ENCODE data around the gene CPNE5. TPM values are rescaled to one million over a fixed set of nuclear protein-coding genes. Genes with fewer than 3 reads are reported as not detected.

The CPNE5 gene
- total and polyA plus RNA-seq, 2 donors from 2014 or later = 3.7 to 7.1 TPM

DNA sequence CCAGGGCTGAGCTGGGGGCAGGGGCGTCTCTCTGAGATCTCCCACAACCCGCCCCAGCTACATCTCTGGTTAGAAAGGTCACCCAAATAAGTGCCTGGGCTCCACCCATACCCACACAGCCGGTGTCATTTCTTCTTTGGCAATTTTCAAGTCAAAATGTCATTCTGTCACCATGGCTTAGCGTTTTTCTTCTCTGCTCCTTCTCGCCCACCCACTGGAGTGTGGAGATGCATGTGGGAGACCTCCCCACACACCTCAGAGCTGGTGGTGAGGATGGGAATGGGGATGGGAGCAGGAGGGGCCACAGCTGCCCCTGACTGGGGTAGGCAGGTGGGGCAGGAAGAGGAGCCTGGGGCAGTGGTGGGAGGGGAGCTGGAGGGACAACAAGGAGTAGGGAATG, 63.1 kb downstream of the CPNE5 start:
- intact Hi-C loops (cut with DNase I) = no loop called here
- FAIRE-seq = no peak

GRCh38 chr6:36774331-36774730, 64.9 kb downstream of the CPNE5 start:
- H3K27me3 ChIP-seq (ENCODE audit: control insufficient read depth, insufficient read depth, low read length) = no peaks in the 10 kb centered on the region
- intact Hi-C loops (cut with DNase I) = no loop called here
- no peak overlapping the region for H3K27ac ChIP-seq (ENCODE audit: low read depth in 2 of 2, low read length in 2 of 2)
- no peak for TF ChIP-seq CTCF (IDR thresholded peaks at IDR 0.05; ENCODE audit: borderline replicate concordance, extremely low read depth, insufficient read depth)
- no peak overlapping the region for H3K9ac ChIP-seq (ENCODE audit: low read length in 3 of 3)
- FAIRE-seq (no peak), DNase-seq (no peak)
- no peak overlapping the region for H3K4me3 ChIP-seq (ENCODE audit: low read length in 3 of 3)
- H3K4me1 ChIP-seq (ENCODE audit: control insufficient read depth in 2 of 3, insufficient read depth in 2 of 3, low read depth in 1 of 3, low read length in 3 of 3) = peaks cover 0 to 11% (median 5%) of the 10 kb centered on the region in 3 donors
- H3K36me3 ChIP-seq (ENCODE audit: control insufficient read depth in 2 of 3, insufficient read depth in 3 of 3, low read length in 3 of 3) = no peaks in the 10 kb centered on the region
- no peaks in the 10 kb centered on the region for H3K9me3 ChIP-seq (ENCODE audit: control insufficient read depth in 2 of 3, insufficient read depth in 1 of 3, low read length in 3 of 3)

More for the DNA sequence above, 63.1 kb downstream of the CPNE5 start:
- no peak for TF ChIP-seq CTCF (IDR thresholded peaks at IDR 0.05; ENCODE audit: borderline replicate concordance, extremely low read depth, insufficient read depth)
- no peak for DNase-seq
- Histone ChIP-seq H3K36me3 (ENCODE audit: control insufficient read depth in 2 of 3, insufficient read depth in 3 of 3, low read length in 3 of 3) (no peaks in the 10 kb centered on the region), H3K4me3 (ENCODE audit: low read length in 3 of 3) (no peak overlapping the region), H3K9ac (ENCODE audit: low read length in 3 of 3) (no peak overlapping the region), H3K27ac (ENCODE audit: low read depth in 2 of 2, low read length in 2 of 2) (no peak overlapping the region), H3K27me3 (ENCODE audit: control insufficient read depth, insufficient read depth, low read length) (no peaks in the 10 kb centered on the region), H3K4me1 (ENCODE audit: control insufficient read depth in 2 of 3, insufficient read depth in 2 of 3, low read depth in 1 of 3, low read length in 3 of 3) (peaks cover 0 to 2% (median 0%) of the 10 kb centered on the region in 3 donors), H3K9me3 (ENCODE audit: control insufficient read depth in 2 of 3, insufficient read depth in 1 of 3, low read length in 3 of 3) (no peaks in the 10 kb centered on the region)

- H3K27ac ChIP-seq (ENCODE audit: low read depth in 2 of 2, low read length in 2 of 2) = no peak overlapping the region
- no peak overlapping the region for H3K4me3 ChIP-seq (ENCODE audit: low read length in 3 of 3)
- FAIRE-seq (no peak), DNase-seq (no peak)
- no peaks in the 10 kb centered on the region for H3K9me3 ChIP-seq (ENCODE audit: control insufficient read depth in 2 of 3, insufficient read depth in 1 of 3, low read length in 3 of 3)
- intact Hi-C loops (cut with DNase I) = no loop called here
- H3K27me3 ChIP-seq (ENCODE audit: control insufficient read depth, insufficient read depth, low read length) = no peaks in the 10 kb centered on the region
- no peak for TF ChIP-seq CTCF (IDR thresholded peaks at IDR 0.05; ENCODE audit: borderline replicate concordance, extremely low read depth, insufficient read depth)
- no peaks in the 10 kb centered on the region for H3K36me3 ChIP-seq (ENCODE audit: control insufficient read depth in 2 of 3, insufficient read depth in 3 of 3, low read length in 3 of 3)
- H3K4me1 ChIP-seq (ENCODE audit: control insufficient read depth in 2 of 3, insufficient read depth in 2 of 3, low read depth in 1 of 3, low read length in 3 of 3) = peaks cover 0 to 11% (median 5%) of the 10 kb centered on the region in 3 donors
- H3K9ac ChIP-seq (ENCODE audit: low read length in 3 of 3) = no peak overlapping the region
Observed at GRCh38 chr6:36772397-36772796, 66.8 kb downstream of the CPNE5 start.

GRCh38 chr6:36771145-36771544, 68.1 kb downstream of the CPNE5 start:
- Histone ChIP-seq H3K27me3 (ENCODE audit: control insufficient read depth, insufficient read depth, low read length) (no peaks in the 10 kb centered on the region), H3K4me1 (ENCODE audit: control insufficient read depth in 2 of 3, insufficient read depth in 2 of 3, low read depth in 1 of 3, low read length in 3 of 3) (peaks cover 0 to 8% (median 5%) of the 10 kb centered on the region in 3 donors), H3K4me3 (ENCODE audit: low read length in 3 of 3) (no peak overlapping the region), H3K9me3 (ENCODE audit: control insufficient read depth in 2 of 3, insufficient read depth in 1 of 3, low read length in 3 of 3) (no peaks in the 10 kb centered on the region), H3K36me3 (ENCODE audit: control insufficient read depth in 2 of 3, insufficient read depth in 3 of 3, low read length in 3 of 3) (no peaks in the 10 kb centered on the region), H3K9ac (ENCODE audit: low read length in 3 of 3) (no peak overlapping the region), H3K27ac (ENCODE audit: low read depth in 2 of 2, low read length in 2 of 2) (no peak overlapping the region)
- intact Hi-C loops (cut with DNase I) = no loop called here
- no peak for FAIRE-seq
- no peak for DNase-seq
- no peak for TF ChIP-seq CTCF (IDR thresholded peaks at IDR 0.05; ENCODE audit: borderline replicate concordance, extremely low read depth, insufficient read depth)

Measured in kidney (tissue), 14 donors.